NCI-H187 treated with DMSO at 0.1 percent for 48 hours (cell line): ENCODE data around the gene PALLD.
"Not testable (repeated sequence)": the region's sequence is repeated elsewhere in the genome, so short reads cannot be mapped to it uniquely, and the experiment has no call there.

ENCODE experiments used
- DNase-seq: peaks from one replicate; lab custom pipeline; 2025; lab: John Stamatoyannopoulos, UW

PALLD gene

GRCh38 chr4:168677879-168678278 is 181.0 kb downstream of the PALLD start:
- no peak for DNase-seq

DNA sequence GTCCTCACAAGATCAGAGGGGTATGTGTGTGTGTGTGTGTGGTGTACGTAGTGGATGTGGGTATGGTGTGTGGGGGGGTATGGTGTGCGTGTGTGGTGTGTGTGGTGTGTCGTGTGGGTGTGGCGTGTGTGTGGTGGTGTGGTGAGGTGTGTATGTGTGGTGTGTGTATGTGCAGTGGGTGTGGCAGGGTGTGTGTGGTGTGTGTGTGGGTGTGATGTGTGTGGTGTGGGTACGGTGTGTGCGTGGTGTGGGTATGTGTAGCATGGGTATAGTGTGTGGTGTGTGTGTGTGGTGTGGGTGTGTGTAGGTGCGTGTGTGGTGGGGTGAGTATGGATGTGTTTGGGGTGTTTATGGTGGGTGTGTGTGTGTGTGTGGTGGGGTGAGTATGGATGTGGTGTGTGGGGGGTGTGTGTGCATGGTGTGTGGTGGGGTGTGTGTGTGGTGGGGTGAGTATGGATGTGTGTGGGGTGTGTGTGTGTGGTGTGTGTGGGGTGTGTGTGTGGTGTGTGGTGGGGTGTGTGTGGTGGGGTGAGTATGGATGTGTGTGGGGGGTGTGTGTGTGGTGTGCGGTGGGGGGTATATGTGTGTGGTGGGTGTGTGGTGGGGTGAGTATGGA is 182.0 kb downstream of the PALLD start:
- DNase-seq, result no peak

GRCh38 chr4:168679397-168679796 is 182.5 kb downstream of the PALLD start:
- DNase-seq, result no peak

DNA sequence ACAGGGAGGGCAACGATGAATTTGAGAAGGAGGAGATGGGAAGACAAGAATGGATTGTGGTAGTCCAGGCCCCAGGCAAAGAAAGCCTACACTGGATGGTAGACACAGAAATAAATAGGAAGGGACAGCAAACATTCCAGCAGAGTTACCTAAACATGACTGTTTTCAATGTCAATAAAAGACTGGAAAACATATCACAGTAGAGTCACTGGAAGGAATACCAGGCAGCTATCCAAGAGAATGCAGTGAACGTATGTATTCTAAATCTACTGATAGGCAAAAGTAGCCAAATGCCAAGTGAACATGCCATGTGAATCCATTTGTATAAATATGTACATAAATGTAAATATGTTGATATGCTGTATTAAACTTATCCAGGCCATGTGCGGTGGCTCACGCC is 183.0 kb downstream of the PALLD start:
- no peak for DNase-seq

GRCh38 chr4:168682898-168683500 is 186.1 kb downstream of the PALLD start:
- DNase-seq, result no peak

- no peak for DNase-seq
Measured at GRCh38 chr4:168683595-168683994, 186.7 kb downstream of the PALLD start.

DNA sequence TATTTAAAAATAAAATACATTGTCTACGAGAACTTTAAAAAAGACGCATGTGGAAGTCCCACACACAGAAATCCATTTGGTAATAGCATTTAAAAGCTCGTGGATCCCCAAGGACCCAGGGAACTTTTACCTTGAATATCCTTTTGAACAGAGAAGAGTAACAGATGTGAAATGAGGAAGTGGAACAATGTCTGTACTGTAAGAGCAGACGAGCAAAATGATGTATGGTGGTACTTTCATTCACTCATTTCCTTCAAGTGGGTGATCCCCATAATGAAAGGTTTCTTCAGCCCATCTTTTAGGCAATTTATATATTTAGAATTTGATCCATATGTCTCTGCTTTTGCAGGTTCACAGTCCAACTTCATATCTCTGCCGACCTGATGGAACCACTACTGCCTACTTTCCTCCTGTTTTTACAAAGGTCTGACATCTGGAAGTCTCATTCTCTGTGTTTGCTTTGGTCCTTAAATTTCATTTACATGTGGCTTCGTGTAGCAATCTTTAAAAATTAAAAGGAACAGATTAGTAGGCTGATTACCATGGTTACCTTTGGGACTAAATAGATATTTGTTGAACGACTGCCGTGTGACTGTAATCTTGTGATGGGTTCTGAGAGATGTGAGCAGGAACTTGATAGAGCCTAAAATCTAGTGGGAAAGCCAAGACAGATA is 188.4 kb downstream of the PALLD start:
- no peak for DNase-seq

GRCh38 chr4:168688584-168688983 is 191.7 kb downstream of the PALLD start:
- DNase-seq, result no peak

GRCh38 chr4:168689791-168690190 is 192.9 kb downstream of the PALLD start:
- DNase-seq, result no peak

DNA sequence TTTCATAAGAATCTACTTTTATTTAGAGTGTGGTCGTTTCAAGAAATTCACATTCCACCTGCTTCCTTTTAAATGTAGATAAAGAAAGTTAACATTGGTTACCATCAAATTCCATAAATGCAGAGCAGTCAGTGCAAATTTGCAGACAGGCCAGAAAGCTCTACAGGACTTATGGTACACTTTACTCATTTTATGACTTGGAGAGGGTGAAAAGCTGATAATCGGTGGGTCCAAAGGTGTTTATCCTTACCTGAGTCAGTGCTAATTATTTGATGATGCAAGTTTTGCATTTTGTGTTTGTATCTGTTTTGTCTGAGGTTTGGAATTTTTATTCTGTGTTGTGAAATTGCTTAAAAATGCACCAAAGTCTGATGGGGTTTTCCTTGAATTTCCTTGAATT is 193.3 kb downstream of the PALLD start:
- DNase-seq, result no peak

GRCh38 chr4:168691631-168692369 is 194.9 kb downstream of the PALLD start:
- no peak for DNase-seq

GRCh38 chr4:168693750-168694490 is 197.1 kb downstream of the PALLD start:
- no peak for DNase-seq

DNA sequence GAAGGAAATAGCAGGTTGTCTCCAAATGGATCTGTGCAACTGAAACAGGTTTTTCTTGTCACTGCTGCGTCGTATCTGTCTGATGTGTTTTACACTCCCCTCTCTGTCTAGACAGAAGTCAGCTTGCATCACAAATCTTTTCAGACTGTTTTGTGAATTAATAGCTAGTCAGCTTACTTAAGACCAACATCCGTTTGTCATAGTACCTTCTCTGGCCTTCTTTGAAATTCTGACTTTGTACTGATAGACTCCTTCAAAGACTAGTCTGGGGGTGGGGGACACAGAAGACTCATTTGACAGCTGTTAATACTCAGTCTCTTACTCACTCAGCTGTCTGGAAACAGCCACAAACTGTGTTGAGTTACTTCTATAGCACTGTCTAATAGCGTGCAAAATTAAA is 197.8 kb downstream of the PALLD start:
- DNase-seq, result no peak

DNA sequence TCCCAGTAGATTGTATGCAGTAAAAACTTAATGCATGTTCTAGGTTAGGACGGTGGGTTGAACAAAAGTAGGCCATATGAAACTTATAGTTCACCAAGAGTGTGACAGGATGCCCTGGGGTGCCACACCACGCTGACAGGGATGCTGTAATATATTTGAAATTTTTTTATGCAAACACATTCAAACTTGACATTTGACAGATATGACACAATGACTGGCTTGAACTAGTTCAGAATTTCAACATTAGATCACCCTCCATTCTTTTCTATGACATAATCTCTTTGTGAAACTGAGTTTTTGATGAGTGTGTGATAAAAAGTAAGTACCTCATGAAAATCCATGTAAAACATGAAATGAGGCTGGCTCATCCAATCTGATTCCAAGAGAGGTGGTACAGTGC is 198.4 kb downstream of the PALLD start:
- DNase-seq, result no peak

DNA sequence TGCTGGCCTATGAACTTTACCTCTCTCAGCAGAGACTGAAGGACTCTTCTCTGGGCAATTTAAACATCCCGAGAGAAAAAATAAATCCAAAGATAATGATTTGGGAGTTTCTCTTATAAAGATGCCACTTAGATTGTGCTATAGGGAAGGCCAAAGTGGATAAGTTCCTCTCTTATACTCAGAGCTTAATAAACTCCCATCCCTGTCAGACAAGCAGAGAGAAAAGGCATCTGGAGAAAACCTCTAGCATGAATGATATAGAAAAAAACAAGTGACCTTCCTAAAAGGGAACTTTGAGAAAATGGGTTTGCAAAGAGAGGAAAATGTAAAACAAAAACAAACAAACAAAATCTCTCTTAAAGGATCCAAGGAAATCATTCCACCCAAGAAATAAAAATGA is 199.4 kb downstream of the PALLD start:
- DNase-seq, result no peak

DNA sequence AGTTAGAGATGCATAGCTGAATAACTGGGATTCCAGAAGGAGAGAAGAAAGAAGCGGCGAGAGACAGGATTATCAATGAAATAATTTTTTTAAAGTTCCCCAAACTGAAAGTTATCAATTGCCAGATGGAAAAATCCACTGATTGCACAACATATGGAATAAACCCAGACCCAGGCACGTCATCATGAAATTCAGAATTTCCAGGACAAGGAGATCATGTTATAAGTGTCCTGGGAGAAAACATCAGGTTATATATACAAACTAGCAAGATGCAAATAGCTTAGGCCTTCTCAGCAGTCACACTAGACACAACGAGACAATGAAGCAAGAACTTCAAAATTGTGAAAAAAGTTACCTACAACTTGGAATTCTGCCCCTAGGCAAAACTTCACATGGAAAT is 200.0 kb downstream of the PALLD start:
- no peak for DNase-seq

DNA sequence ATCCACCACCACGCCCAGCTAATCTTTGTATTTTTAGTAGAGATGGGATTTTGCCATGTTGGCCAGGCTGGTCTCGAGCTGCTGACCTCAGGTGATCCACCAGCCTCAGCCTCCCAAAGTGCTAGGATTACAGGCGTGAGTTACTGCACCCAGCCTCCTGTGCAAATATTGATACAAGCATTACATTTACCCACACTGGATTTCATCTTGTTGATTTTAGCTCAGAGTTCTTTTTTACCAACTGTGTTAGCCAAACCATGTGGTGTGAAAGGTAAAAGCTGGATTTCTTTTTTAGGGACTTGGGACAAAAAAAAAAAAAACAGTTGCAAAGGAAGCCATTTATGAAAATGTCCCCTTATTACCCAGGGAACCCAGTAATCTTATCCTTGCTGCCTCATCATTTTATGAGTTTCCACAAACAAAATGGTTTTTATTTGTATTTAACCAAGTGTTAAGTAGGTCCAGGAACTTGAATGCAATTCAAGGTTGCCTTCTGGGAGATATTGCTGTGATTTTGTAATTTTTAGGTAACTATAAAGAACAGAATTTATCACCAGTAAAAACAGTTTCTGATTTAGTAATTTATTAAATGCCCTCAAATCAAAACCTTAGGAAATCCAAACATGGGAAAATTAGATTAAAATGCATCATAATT is 202.5 kb downstream of the PALLD start:
- DNase-seq, result no peak

DNA sequence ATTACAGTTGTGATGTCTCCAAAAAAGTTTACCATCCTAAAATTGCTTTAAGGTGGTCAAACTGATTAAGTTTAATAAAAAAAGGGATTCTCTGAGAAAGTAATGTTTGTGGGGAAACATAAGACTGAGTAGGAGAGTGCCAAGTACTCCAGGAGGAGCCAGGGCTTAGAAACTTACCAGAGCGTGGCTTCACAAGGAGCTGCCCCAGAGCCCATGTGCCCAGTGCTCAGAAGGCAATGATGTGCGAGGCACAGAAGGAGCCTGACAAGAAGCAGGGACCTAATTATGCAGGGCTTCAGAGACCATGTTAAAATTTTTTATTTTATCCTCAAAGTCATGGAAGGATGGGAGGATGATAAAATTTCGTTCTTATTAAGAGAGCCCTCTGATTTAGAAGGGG is 204.2 kb downstream of the PALLD start:
- no peak for DNase-seq

DNA sequence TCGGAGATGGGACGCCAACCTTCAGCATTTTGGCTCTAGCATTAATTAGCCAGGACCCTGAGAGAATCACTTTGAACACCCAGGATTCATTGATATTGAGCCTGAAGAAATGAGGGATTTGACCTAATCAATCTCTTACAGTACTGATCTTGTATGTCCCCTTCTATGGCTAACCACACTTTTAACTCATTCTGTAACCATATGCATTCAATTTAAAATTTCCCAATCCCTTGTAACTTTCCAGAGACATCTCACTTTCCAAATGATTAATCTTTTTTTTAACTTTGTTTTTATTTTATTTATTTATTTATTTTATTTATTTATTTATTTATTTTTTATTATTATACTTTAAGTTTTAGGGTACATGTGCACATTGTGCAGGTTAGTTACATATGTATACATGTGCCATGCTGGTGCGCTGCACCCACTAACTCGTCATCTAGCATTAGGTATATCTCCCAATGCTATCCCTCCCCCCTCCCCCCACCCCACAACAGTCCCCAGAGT is 205.8 kb downstream of the PALLD start:
- DNase-seq, result not testable (repeated sequence)

GRCh38 chr4:168705121-168705520 is 208.3 kb downstream of the PALLD start:
- DNase-seq, result no peak

DNA sequence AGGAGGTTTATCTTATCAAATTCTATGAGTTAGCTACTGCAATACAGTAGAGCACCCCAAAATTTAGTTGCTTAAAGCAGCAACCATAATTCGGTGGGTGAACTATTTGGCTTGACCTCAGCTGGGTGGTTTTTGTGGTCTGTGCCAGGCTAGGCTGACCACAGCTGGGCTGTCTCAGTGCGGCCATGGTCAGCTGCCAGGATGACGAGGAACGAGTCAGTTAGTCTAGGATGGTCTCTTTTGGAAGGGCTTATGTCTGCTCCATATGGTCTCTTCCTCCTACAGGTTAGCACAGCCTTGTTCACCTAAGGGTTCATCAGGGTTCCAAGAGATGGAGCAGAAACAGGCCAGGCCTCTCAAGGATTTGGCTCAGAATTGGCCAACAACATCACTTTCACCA is 210.4 kb downstream of the PALLD start:
- no peak for DNase-seq

DNA sequence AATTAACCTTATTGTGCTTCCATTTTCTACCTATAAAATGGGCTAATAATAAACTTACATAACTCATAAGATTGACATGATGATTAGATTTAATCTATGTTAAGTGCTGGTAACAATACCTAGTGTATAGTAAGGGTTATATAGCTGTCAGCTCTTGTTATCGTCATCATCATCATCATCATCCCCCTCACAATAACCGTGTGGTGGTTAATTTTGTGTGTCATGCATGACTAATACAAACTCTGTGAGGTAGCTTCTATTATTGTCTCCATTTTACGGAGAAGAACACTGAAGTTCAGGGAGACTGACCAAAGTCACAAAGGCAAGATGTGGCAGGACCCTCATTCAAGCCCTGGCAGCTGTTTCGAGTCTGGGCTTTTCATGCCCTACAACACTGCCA is 211.3 kb downstream of the PALLD start:
- no peak for DNase-seq
